ENCODE results near the gene PDIA2. TPM values are rescaled to one million over a fixed set of nuclear protein-coding genes. Genes with fewer than 3 reads are reported as not detected.

Gene PDIA2
- polyA plus RNA-seq, 12 donors = 0.27 to 2.4 (median 0.75) TPM; not detected in 2

GRCh38 chr16:279531-279930, 3.4 kb upstream of the PDIA2 start:
- no peak for DNase-seq

- no peak for DNase-seq
These were observed 2.9 kb upstream of the PDIA2 start for GRCh38 chr16:280005-280460.

- DNase-seq = no peak
These were observed 2.4 kb upstream of the PDIA2 start, which contains the start of gene ARHGDIG for GRCh38 chr16:280552-280951. ARHGDIG (plus strand) TSS chr16:280591; CDS start chr16:280681, 90 bp downstream.

- no peak for DNase-seq
These were observed 1.8 kb upstream of the PDIA2 start for GRCh38 chr16:280991-281659.

- DNase-seq = no peak
These were observed 1.2 kb upstream of the PDIA2 start for GRCh38 chr16:281660-282255.

- DNase-seq = no peak
These were observed 473 bp upstream of the PDIA2 start for GRCh38 chr16:282491-282890.

GRCh38 chr16:284204-285120, 1.5 kb downstream of the PDIA2 start:
- DNase-seq = no peak

- DNase-seq = no peak
These were observed 2.4 kb downstream of the PDIA2 start for GRCh38 chr16:285146-286055.

- no peak for DNase-seq
These were observed 3.7 kb downstream of the PDIA2 start for GRCh38 chr16:286491-287297.

GRCh38 chr16:287298-287811, 4.4 kb downstream of the PDIA2 start:
- no peak for DNase-seq

GRCh38 chr16:287981-288920, 5.3 kb downstream of the PDIA2 start:
- DNase-seq = no peak

GRCh38 chr16:289395-289997, 6.5 kb downstream of the PDIA2 start:
- no peak for DNase-seq

- DNase-seq = no peak
These were observed 7.2 kb downstream of the PDIA2 start for GRCh38 chr16:290015-290680.

GRCh38 chr16:290681-291405, 7.9 kb downstream of the PDIA2 start:
- DNase-seq = no peak

GRCh38 chr16:291539-291938, 8.6 kb downstream of the PDIA2 start:
- DNase-seq = no peak

- no peak for DNase-seq
These were observed 10.2 kb downstream of the PDIA2 start for GRCh38 chr16:293043-293775.

GRCh38 chr16:296276-296675, 13.3 kb downstream of the PDIA2 start:
- no peak for DNase-seq
